A549 (cell line): ENCODE measurements around the gene TRPM5.

Experiments used
- CHD2 ChIP-seq: fragments of 150-350 bp; IDR thresholded peaks from 2 replicates; pipeline ENCODE4 v1.6.1; 2014; ENCODE audit warnings: low read length; ENCODE audit not compliant: partially characterized antibody
- ESRRA ChIP-seq: fragments of 150-350 bp; IDR thresholded peaks from 2 replicates; pipeline ENCODE4 v1.6.1; 2014; ENCODE audit warnings: mild to moderate bottlenecking, low read length, borderline replicate concordance
- TF ChIP-seq, protein P1 (sequence below): fragments of >200 bp; sonication (Bioruptor Twin); formaldehyde crosslinking; IDR thresholded peaks from 3 replicates; pipeline ENCODE4 v1.5.1; 2016
- TF ChIP-seq, protein P2 (sequence below): fragments of 450-650 bp; IDR thresholded peaks from 2 replicates; pipeline ENCODE4 v1.6.1; 2014; ENCODE audit warnings: antibody characterized with exemption
- TF ChIP-seq, protein P3 (sequence below): fragments of 200-600 bp; sonication (generic); IDR thresholded peaks from 2 replicates; pipeline ENCODE4 v1.6.1; 2016; ENCODE audit warnings: antibody characterized with exemption, mild to moderate bottlenecking, moderate library complexity
- TF ChIP-seq, protein P4 (sequence below): IDR thresholded peaks from 2 replicates; pipeline ENCODE4 v1.6.1; 2012

DNA sequence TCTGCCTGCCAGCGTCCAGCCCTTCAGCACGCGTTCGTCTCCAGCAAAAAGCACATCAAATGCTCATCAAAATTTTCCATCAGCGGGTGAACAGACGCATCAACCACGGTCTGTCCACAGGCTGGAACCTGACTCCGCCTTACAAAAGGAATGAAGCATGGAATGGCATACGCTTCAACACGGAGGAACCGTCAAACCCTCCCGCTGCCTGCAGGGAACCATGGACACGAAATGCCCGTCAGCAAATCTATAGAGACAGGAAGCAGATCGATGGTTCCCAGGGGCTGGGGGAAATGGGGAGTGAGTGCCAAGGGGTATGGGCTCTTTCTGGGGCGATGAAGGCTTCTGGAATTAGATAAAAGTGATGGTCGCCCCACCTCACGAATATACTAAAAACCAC lies 27.5 kb downstream of the TRPM5 start:
- TF ChIP-seq, protein P1, sequence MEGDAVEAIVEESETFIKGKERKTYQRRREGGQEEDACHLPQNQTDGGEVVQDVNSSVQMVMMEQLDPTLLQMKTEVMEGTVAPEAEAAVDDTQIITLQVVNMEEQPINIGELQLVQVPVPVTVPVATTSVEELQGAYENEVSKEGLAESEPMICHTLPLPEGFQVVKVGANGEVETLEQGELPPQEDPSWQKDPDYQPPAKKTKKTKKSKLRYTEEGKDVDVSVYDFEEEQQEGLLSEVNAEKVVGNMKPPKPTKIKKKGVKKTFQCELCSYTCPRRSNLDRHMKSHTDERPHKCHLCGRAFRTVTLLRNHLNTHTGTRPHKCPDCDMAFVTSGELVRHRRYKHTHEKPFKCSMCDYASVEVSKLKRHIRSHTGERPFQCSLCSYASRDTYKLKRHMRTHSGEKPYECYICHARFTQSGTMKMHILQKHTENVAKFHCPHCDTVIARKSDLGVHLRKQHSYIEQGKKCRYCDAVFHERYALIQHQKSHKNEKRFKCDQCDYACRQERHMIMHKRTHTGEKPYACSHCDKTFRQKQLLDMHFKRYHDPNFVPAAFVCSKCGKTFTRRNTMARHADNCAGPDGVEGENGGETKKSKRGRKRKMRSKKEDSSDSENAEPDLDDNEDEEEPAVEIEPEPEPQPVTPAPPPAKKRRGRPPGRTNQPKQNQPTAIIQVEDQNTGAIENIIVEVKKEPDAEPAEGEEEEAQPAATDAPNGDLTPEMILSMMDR = no peak
- TF ChIP-seq, protein P2, sequence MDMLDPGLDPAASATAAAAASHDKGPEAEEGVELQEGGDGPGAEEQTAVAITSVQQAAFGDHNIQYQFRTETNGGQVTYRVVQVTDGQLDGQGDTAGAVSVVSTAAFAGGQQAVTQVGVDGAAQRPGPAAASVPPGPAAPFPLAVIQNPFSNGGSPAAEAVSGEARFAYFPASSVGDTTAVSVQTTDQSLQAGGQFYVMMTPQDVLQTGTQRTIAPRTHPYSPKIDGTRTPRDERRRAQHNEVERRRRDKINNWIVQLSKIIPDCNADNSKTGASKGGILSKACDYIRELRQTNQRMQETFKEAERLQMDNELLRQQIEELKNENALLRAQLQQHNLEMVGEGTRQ = no peak
- TF ChIP-seq, protein P3, sequence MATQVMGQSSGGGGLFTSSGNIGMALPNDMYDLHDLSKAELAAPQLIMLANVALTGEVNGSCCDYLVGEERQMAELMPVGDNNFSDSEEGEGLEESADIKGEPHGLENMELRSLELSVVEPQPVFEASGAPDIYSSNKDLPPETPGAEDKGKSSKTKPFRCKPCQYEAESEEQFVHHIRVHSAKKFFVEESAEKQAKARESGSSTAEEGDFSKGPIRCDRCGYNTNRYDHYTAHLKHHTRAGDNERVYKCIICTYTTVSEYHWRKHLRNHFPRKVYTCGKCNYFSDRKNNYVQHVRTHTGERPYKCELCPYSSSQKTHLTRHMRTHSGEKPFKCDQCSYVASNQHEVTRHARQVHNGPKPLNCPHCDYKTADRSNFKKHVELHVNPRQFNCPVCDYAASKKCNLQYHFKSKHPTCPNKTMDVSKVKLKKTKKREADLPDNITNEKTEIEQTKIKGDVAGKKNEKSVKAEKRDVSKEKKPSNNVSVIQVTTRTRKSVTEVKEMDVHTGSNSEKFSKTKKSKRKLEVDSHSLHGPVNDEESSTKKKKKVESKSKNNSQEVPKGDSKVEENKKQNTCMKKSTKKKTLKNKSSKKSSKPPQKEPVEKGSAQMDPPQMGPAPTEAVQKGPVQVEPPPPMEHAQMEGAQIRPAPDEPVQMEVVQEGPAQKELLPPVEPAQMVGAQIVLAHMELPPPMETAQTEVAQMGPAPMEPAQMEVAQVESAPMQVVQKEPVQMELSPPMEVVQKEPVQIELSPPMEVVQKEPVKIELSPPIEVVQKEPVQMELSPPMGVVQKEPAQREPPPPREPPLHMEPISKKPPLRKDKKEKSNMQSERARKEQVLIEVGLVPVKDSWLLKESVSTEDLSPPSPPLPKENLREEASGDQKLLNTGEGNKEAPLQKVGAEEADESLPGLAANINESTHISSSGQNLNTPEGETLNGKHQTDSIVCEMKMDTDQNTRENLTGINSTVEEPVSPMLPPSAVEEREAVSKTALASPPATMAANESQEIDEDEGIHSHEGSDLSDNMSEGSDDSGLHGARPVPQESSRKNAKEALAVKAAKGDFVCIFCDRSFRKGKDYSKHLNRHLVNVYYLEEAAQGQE = no peak
- TF ChIP-seq CHD2 (no peak), ESRRA (no peak)
- TF ChIP-seq, protein P4, sequence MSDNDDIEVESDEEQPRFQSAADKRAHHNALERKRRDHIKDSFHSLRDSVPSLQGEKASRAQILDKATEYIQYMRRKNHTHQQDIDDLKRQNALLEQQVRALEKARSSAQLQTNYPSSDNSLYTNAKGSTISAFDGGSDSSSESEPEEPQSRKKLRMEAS = no peak
